Measurements from ENCODE around the gene PIGU. TPM values are rescaled to one million over a fixed set of nuclear protein-coding genes. Genes with fewer than 3 reads are reported as not detected.

Gene PIGU
- total and polyA plus RNA-seq, 9 of the 15 experiments (the other 6 are each of a cell fraction or from before 2014, with no cell fraction given) = 6.5 to 100 (median 28.1) TPM

DNA sequence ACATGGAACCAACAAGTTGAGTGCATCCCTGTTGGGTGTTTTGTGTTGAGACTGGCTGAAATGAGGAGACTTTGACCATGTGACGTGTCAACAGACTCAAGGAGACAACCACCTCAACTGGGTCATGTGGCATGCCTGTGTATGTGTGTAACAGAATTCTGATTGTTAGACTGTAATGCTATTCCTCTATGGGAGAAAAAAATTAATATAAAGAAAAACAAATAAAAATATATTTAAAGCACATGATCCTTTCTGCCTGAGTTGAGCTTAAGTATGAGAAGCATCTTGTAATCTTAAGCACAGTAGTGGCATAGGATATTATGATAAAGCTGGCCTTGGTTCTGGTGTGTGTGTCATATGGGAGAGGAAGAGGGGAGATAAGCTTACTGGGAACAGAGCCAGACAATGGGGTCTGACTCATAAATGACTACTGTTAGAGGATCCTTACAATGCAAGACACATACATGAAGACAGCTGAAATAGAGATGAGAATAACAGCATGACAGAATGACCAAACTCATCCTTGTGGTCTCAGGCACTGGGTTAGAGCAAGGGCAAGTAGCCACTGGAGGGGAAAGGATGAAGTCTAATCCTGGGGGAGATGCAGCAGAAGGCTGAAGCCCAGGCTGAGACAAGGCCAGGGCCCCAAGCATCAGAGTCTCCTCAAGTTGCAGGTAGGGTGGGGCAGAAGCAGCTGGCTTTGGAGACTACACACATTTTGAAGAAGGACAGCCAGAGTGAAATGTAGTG is 36.5 kb upstream of the PIGU start (continued):
- TF ChIP-seq, protein P1, sequence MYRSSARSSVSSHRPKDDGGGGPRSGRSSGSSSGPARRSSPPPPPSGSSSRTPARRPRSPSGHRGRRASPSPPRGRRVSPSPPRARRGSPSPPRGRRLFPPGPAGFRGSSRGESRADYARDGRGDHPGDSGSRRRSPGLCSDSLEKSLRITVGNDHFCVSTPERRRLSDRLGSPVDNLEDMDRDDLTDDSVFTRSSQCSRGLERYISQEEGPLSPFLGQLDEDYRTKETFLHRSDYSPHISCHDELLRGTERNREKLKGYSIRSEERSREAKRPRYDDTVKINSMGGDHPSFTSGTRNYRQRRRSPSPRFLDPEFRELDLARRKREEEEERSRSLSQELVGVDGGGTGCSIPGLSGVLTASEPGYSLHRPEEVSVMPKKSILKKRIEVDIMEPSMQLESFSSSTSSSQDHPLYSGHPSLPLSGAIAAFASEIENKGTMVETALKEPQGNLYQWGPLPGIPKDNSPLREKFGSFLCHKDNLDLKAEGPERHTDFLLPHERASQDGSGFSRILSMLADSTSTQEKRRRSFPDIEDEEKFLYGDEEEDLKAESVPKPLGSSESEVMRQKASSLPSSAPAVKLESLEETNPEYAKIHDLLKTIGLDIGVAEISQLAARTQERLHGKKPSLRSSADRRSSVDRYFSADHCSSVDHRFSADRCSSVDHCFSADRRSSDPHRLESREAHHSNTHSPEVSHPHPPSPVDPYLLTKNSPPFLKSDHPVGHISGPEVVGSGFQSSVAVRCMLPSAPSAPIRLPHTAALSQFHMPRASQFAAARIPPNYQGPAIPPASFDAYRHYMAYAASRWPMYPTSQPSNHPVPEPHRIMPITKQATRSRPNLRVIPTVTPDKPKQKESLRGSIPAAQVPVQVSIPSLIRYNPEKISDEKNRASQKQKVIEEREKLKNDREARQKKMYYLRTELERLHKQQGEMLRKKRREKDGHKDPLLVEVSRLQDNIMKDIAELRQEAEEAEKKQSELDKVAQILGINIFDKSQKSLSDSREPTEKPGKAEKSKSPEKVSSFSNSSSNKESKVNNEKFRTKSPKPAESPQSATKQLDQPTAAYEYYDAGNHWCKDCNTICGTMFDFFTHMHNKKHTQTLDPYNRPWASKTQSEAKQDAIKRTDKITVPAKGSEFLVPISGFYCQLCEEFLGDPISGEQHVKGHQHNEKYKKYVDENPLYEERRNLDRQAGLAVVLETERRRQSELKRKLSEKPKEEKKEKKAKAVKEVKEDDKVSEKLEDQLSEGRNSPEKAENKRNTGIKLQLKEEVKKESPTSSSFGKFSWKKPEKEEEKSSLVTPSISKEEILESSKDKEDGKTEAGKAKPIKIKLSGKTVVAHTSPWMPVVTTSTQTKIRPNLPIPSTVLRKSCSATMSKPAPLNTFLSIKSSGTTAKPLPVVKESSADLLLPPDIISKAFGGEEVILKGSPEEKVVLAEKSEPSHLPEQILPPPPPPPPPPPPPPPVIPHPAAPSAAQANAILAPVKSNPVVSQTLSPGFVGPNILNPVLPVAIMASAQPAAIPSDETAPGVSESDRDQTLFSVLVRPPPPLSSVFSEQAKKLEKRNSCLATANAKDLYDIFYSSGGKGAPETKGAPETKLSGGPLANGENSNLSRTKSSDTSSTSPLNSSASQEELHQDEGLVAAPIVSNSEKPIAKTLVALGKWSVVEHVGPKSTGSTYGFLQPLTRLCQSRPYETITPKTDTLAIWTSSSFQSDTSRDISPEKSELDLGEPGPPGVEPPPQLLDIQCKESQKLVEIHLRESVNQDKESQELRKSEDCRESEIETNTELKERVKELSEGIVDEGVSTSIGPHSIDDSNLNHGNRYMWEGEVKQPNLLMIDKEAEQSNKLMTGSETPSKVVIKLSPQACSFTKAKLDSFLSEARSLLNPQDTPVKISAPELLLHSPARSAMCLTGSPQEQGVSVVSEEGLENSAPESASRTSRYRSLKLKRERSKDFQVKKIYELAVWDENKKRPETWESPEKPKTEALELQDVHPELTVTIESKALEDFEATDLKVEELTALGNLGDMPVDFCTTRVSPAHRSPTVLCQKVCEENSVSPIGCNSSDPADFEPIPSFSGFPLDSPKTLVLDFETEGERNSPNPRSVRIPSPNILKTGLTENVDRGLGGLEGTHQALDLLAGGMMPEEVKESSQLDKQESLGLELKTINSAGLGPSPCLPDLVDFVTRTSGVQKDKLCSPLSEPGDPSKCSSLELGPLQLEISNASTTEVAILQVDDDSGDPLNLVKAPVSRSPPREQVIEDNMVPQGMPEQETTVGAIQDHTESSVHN (IDR thresholded peaks at IDR 0.05; ENCODE audit: borderline replicate concordance in 1 of 2, low read depth in 1 of 2) = peak in 1 of 2 experiments; percentile 90; a peak in 2 of 4 replicates
- TF ChIP-seq DACH1 (IDR thresholded peaks at IDR 0.05; ENCODE audit: partially characterized antibody) = peak; percentile 82
- TF ChIP-seq SAFB2 (IDR thresholded peaks at IDR 0.05; ENCODE audit: borderline replicate concordance, low read depth, low read length, severe bottlenecking) = no peak
- peak; percentile 93 for TF ChIP-seq TAL1 (IDR thresholded peaks at IDR 0.05)
- 0 out of 4 replicates have a peak, but pooled peaks of 1 of the 2 experiments have one; percentile 15 for TF ChIP-seq MAZ (CRISPR knock-in tag; conservative IDR thresholded peaks at IDR 0.05 in 1 of 2, IDR thresholded peaks at IDR 0.05 in 1 of 2)
- TF ChIP-seq, protein P2, sequence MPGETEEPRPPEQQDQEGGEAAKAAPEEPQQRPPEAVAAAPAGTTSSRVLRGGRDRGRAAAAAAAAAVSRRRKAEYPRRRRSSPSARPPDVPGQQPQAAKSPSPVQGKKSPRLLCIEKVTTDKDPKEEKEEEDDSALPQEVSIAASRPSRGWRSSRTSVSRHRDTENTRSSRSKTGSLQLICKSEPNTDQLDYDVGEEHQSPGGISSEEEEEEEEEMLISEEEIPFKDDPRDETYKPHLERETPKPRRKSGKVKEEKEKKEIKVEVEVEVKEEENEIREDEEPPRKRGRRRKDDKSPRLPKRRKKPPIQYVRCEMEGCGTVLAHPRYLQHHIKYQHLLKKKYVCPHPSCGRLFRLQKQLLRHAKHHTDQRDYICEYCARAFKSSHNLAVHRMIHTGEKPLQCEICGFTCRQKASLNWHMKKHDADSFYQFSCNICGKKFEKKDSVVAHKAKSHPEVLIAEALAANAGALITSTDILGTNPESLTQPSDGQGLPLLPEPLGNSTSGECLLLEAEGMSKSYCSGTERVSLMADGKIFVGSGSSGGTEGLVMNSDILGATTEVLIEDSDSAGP (CRISPR knock-in tag; IDR thresholded peaks at IDR 0.05) = no peak
- TF ChIP-seq TFE3 (CRISPR knock-in tag; IDR thresholded peaks at IDR 0.05) = peak; percentile 34
- no peak for TF ChIP-seq RBM34 (IDR thresholded peaks at IDR 0.05; ENCODE audit: borderline replicate concordance, insufficient read depth, low read length)
- no peak for TF ChIP-seq SUPT5H (IDR thresholded peaks at IDR 0.05)
- TF ChIP-seq IRF2 (CRISPR knock-in tag; IDR thresholded peaks at IDR 0.05) = no peak
- peak; percentile 88 to 89 for TF ChIP-seq TRIM24 (IDR thresholded peaks at IDR 0.05)
- peak; percentile 81 for TF ChIP-seq MEIS2 (IDR thresholded peaks at IDR 0.05; ENCODE audit: partially characterized antibody)
- TF ChIP-seq ZBTB9 (CRISPR knock-in tag; IDR thresholded peaks at IDR 0.05) = no peak

All from K562 (cell line).